Measurements from ENCODE around the gene SCAMP3.
"Not testable (repeated sequence)": the region's sequence is repeated elsewhere in the genome, so short reads cannot be mapped to it uniquely, and the experiment has no call there.

Gene SCAMP3

GRCh38 chr1:155254228-155254713 lies 7.9 kb downstream of the SCAMP3 start:
- no peak for DNase-seq

- no peak for DNase-seq
Measured at GRCh38 chr1:155253797-155254196, 8.4 kb downstream of the SCAMP3 start.

GRCh38 chr1:155253208-155253607 lies 9.0 kb downstream of the SCAMP3 start:
- DNase-seq = no peak

DNA sequence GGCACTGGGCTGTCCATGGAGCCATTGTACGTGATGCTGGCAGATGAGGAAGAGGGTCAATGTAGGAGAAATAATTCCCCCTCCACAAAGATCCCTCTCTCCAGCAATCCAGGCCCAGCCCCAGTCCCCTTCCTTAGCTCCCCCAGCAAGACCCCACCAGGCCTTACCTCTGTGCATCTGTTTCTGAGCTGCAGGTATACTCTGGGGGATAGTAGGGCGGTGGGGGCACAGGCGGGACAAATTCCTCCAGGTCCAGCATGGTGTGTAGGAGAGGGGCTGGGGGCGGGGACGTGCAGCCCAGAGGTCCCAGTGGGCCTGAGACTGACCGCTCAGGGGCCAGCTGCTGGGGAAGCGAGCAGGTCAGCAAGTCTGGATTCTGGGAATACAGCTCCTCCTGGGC lies 10.6 kb downstream of the SCAMP3 start:
- no peak for DNase-seq

- DNase-seq = peak; percentile 93
Measured at GRCh38 chr1:155250633-155251449, 11.3 kb downstream of the SCAMP3 start.

GRCh38 chr1:155250246-155250632 lies 11.9 kb downstream of the SCAMP3 start:
- DNase-seq = no peak

- DNase-seq = no peak
Measured at GRCh38 chr1:155247667-155248553, 14.2 kb downstream of the SCAMP3 start.

DNA sequence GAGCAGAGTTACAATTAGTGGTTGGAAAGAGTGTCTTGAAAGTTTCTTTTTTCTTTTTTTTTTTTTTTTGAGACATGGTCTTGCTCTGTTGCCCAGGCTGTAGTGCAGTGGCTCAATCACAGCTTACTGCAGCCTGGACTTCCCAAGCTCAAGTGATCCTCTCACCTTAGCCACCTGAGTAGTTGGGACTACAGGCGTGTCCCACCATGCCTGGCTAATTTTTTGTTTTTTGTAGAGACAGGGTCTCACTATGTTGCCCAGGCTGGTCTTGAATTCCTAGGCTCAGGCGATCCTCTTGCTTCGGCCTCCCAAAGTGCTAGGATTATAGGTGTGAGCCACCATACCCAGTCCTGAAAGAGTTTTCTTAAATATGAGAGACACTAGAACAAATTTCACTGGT lies 15.4 kb downstream of the SCAMP3 start:
- not testable (repeated sequence) for DNase-seq

- no peak for DNase-seq
Measured at GRCh38 chr1:155245163-155245524, 17.0 kb downstream of the SCAMP3 start.

DNA sequence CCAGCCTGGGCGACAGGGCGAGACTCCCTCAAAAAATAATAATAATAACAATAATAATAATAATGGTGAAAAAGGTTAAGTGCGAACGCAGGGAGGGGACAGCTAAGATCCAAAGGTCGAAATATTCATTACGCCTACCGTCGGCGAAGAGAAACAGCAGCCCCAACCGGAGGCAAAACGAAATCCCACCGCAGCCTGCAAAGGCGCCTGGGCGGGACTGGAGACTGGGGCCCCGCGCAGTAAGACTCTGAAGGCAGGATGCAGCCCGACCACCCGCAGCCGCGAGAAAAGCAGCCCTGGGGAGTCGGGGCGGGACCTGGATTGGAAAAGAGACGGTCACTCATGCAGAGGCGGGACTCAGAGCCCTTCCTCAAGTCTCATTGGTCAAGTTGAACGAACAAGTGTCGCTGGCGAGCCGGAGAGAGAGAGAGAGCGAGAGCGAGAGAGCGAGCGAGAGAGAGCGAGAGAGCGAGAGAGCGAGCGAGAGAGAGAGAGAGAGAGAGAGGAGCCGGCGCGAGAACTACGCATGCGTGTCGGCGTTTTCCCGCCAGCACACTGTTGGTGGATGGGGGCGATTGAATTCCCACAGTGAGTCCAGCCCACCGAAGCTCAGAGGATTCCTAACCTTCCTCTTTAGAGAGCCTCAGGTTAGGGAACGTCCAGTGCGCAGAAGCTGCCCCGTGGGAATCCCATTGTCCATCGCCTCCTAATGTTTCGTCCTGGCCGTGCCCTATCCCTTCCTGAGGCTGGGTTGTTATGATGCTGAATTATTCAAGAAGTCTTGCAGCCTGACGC lies 17.6 kb downstream of the SCAMP3 start:
- peak; percentile 98 for DNase-seq

DNA sequence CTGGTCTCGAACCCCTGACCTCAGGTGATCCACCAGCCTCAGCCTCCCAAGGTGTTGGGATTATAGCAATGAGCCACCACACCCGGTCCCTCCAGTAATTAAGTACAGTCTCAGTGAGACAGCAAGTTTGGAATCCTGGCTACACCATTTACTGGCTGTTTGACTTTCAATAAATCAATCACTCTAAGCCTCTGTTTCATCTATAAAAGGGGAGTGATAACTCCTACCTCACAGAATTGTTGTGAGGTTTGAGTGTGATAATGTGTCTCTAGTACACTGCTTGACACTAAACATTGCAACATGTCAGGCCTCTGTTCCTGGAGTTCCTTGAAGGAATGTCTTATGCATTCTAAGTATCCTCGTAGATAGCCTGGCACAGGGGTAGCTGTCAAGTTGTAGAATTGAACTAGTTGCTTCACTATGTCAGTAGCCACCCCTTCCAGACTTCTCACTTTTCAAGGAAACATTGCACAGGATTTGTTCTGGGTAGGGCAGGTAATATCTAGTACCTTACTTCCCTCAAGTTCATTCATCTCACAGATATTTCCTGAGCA lies 19.3 kb downstream of the SCAMP3 start:
- no peak for DNase-seq

DNA sequence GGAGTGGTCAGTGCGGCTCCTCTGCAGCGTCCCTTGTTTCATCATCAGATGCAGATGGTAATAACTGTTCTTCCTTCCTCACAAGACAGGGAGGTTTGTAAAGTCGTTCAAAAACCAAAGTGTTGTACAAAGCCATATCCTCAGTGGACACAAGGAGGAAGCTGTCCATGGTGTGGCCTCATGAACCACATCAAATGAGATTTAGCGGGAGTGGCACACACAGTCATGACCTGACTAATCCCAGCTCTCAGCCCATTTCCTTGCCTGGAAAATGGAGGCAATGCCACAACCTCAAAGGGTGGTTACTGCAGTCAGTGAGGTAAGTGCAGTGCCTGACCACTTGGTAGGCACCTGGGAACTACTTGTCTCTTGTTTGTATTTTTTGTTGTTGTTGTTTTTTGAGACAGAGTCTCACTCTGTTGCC lies 20.3 kb downstream of the SCAMP3 start:
- no peak for DNase-seq

- peak; percentile 74 for DNase-seq
Measured at GRCh38 chr1:155241069-155241679, 21.0 kb downstream of the SCAMP3 start.

GRCh38 chr1:155236451-155236850 lies 25.7 kb downstream of the SCAMP3 start:
- DNase-seq = no peak

GRCh38 chr1:155235375-155235774 lies 26.8 kb downstream of the SCAMP3 start:
- not testable (repeated sequence) for DNase-seq

- DNase-seq = not testable (repeated sequence)
Measured at GRCh38 chr1:155233502-155233901, 28.7 kb downstream of the SCAMP3 start.

DNA sequence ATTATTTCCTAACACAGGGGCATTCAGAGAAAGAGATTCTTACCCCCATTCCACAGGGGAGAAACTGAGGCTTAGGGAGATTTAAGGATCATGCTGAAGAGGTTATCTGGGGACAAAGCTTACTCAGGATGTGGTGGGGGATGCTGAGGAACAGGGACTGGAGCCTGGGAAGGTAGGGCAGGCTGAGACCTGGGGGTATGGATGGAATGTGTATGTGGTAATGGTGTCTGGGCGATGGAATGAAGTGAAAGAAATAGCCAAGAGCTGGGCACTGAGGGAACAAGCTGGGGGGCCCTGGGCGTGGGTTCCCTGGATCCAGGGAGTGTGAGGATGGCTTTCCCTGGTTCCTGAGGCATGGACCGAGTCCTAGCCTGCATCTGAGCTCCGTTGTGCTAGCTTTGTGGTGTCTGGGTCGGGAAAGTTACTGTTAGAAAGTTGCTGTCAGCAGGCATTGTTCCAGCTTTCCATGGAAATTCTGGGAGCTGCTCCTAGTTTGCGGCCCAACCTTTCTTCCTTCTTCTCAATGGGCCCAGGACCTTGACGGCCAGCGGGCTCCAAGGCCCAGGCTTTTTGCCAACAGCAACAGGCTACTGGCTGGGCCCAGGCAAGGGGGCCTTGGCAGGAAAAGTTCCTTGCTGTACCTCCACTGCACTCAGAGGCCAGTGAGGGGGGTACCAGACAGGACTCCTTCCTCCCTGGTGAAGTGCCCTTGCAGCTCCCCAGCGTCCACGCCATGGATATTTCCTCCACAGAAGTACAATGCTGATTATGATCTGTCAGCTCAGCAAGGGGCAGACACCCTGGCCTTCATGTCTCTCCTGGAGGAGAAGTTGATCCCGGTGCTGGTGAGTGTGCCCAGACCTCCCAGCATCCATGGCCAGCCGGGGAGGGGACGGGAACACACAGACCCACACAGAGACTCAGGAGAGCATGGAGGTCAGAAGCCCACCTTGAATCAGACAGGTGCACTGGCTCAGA lies 29.9 kb downstream of the SCAMP3 start:
- not testable (repeated sequence) for DNase-seq

- not testable (repeated sequence) for DNase-seq
Measured at GRCh38 chr1:155231302-155231701, 30.9 kb downstream of the SCAMP3 start.

- DNase-seq = no peak
Measured at GRCh38 chr1:155228096-155228427, 34.1 kb downstream of the SCAMP3 start.

DNA sequence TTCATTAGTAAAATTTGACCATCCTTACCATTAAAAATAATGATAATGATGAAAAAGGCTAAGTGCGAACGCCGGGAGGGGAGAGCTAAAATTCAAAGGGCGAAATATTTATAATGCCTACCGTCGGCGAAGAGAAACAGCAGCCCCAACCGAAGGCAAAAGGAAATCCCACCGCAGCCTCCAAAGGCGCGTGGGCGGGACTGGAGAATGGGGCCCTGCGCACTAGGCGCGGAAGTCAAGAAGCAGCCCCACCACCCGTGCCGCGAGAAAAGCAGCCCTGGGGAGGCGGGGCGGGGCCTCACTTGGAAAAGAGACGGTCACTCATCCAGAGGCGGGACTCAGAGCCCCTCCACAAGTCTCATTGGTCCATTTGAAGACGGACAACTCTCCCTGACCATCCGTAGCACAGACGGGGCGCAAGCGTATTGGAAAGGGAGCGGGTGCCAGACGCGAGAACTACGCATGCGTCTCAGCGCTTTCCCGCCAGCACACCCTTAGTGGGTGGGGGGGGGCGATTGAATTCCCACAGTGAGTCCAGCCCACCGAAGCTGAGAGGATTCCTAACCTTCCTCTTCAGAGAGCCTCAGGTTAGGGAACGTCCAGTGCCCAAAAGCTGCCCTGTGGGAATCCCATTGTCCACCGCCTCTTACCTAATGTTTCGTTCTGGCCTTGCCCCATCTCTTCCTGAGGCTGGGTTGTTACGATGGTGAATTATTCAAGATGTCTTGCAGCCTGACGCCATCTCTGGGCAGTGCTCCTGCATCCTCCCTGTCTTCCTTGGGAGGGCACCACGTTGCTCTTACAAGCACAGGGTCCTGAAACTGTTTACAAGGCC lies 34.7 kb downstream of the SCAMP3 start:
- DNase-seq = peak; percentile 99
